PC-3 (cell line): Measurements from ENCODE around the gene APBA2. TPM values are rescaled to one million over a fixed set of nuclear protein-coding genes. Genes with fewer than 3 reads are reported as not detected.

Experiments
- ATAC-seq: fragments of 200-7000 bp; cut with Tn5 transposase; 2 replicates; pipeline ENCODE4 v1.9.1; 2020; ENCODE audit warnings: mild to moderate bottlenecking, moderate library complexity
- BruUV-seq: library from RNA; stranded (reverse); fragments of 400-500 nt; replicated peaks from 2 replicates; lab custom pipeline; 2021; lab: Mats Ljungman, UMichigan
- CTCF ChIA-PET: fragments of 300-600 bp; sonication (Branson Sonifier 250); formaldehyde crosslinking; loops from one replicate; lab custom pipeline; 2022; ENCODE audit warnings: antibody characterized with exemption; lab: Charles Lee
- POLR2A ChIA-PET: fragments of 300-600 bp; sonication (Branson Sonifier 250); formaldehyde crosslinking; loops from one replicate; lab custom pipeline; 2022; ENCODE audit warnings: antibody characterized with exemption; ENCODE audit not compliant: unreplicated experiment; lab: Charles Lee
- DNase-seq: peaks from one replicate; pipeline ENCODE4 v3.0.0-alpha.2; 2015
- H2AFZ ChIP-seq: fragments of 300-600 bp; sonication (generic); 2 replicates; pipeline ENCODE4 v1.6.0; 2016; ENCODE audit warnings: antibody characterized with exemption, low read length
- H3F3A ChIP-seq: fragments of 300-600 bp; sonication (generic); one replicate; pipeline ENCODE4 v1.6.0; 2017; ENCODE audit warnings: antibody characterized with exemption, low read length, control low read depth, mild to moderate bottlenecking; ENCODE audit not compliant: unreplicated experiment
- H3K27ac ChIP-seq: fragments of 300-600 bp; sonication (generic); 2 replicates; pipeline ENCODE4 v1.5.1; 2016; ENCODE audit warnings: mild to moderate bottlenecking, low read length
- H3K27me3 ChIP-seq: fragments of 300-600 bp; sonication (generic); 2 replicates; pipeline ENCODE4 v1.6.1; 2016; ENCODE audit warnings: low read length, mixed read lengths
- H3K36me3 ChIP-seq: fragments of 300-600 bp; sonication (generic); 2 replicates; pipeline ENCODE4 v1.6.1; 2016; ENCODE audit warnings: low read depth, mixed run types, low read length, mixed read lengths
- H3K4me1 ChIP-seq: fragments of 300-600 bp; sonication (generic); 2 replicates; pipeline ENCODE4 v1.5.1; 2016; ENCODE audit warnings: low read length; ENCODE audit not compliant: insufficient read depth
- H3K4me2 ChIP-seq: fragments of 300-600 bp; sonication (generic); 2 replicates; pipeline ENCODE4 v1.6.0; 2016; ENCODE audit warnings: low read length
- H3K4me3 ChIP-seq: fragments of 300-600 bp; sonication (generic); 2 replicates; pipeline ENCODE4 v1.5.1; 2016; ENCODE audit warnings: mild to moderate bottlenecking, low read length, mixed read lengths
- H3K79me2 ChIP-seq: fragments of 300-600 bp; sonication (generic); 2 replicates; pipeline ENCODE4 v1.6.1; 2017; ENCODE audit warnings: low read length, mixed read lengths
- H3K9ac ChIP-seq: fragments of 300-600 bp; sonication (generic); 2 replicates; pipeline ENCODE4 v1.6.0; 2016; ENCODE audit warnings: mild to moderate bottlenecking, low read length
- H3K9me2 ChIP-seq: fragments of 300-600 bp; sonication (generic); replicated peaks from 2 replicates; pipeline ENCODE4 v1.6.1; 2016; ENCODE audit warnings: mixed run types, low read length, mixed read lengths
- H3K9me3 ChIP-seq: fragments of 300-600 bp; sonication (generic); 2 replicates; pipeline ENCODE4 v1.6.1; 2016; ENCODE audit warnings: low read length, mixed read lengths
- H4K20me1 ChIP-seq: fragments of 300-600 bp; sonication (generic); 2 replicates; pipeline ENCODE4 v1.6.1; 2016; ENCODE audit warnings: low read length, mixed read lengths
- CTCF ChIP-seq: fragments of 300-600 bp; sonication (generic); conservative IDR thresholded peaks from 2 replicates; pipeline ENCODE4 v1.5.1; 2017; ENCODE audit warnings: antibody characterized with exemption, low read depth, mild to moderate bottlenecking, low read length
- EZH2 ChIP-seq: fragments of 300-600 bp; sonication (generic); IDR thresholded peaks from one replicate; pipeline ENCODE4 v1.6.1; 2017; ENCODE audit warnings: antibody characterized with exemption, mild to moderate bottlenecking, low read length; ENCODE audit not compliant: unreplicated experiment
- EZH2phosphoT487 ChIP-seq: fragments of 300-600 bp; sonication (generic); IDR thresholded peaks from 2 replicates; pipeline ENCODE4 v1.6.1; 2018; ENCODE audit warnings: mild to moderate bottlenecking, antibody characterized with exemption, low read length, borderline replicate concordance
- intact Hi-C: fragments of 100-400 bp; cut with micrococcal nuclease; formaldehyde crosslinking; loops from 2 replicates; pipeline ENCODE4 v1.9.0; 2023
- total RNA-seq: library from RNA; depleted of rRNA; stranded (reverse); fragments of >200 nt; gene quantifications from 2 replicates; pipeline ENCODE4 v1.2.3, GENCODE V29; 2014

Gene APBA2
- total RNA-seq, 1 experiment from 2014 or later = 61.7 TPM

- Histone ChIP-seq H4K20me1 (no peaks in the 10 kb centered on the region), H3K36me3 (no peaks in the 10 kb centered on the region), H3K27ac (no peak overlapping the region), H3K9me3 (no peaks in the 10 kb centered on the region), H3K9ac (no peak overlapping the region), H3K27me3 (no peaks in the 10 kb centered on the region), H3K79me2 (no peaks in the 10 kb centered on the region), H2AFZ (no peak overlapping the region), H3K4me1 (no peaks in the 10 kb centered on the region), H3K4me2 (no peak overlapping the region), H3K9me2 (no peaks in the 10 kb centered on the region), H3K4me3 (no peak overlapping the region), H3F3A (no peaks in the 10 kb centered on the region)
- CTCF ChIA-PET = no interaction called here
- DNase-seq (no peak), ATAC-seq (no peak)
- TF ChIP-seq CTCF (no peak), EZH2phosphoT487 (no peak), EZH2 (no peak)
- intact Hi-C loops = no loop called here
- POLR2A ChIA-PET = no interaction called here
- no TSS peak for BruUV-seq
These were observed 232.0 kb downstream of the APBA2 start for GRCh38 chr15:29117778-29118177.

GRCh38 chr15:29119847-29120246 lies 234.1 kb downstream of the APBA2 start:
- Histone ChIP-seq H3K9me3 (no peaks in the 10 kb centered on the region), H3K27me3 (no peaks in the 10 kb centered on the region), H4K20me1 (no peaks in the 10 kb centered on the region), H3K36me3 (no peaks in the 10 kb centered on the region), H3K79me2 (no peaks in the 10 kb centered on the region), H2AFZ (no peak overlapping the region), H3K4me3 (no peak overlapping the region), H3K9ac (no peak overlapping the region), H3K4me1 (no peaks in the 10 kb centered on the region), H3K9me2 (no peaks in the 10 kb centered on the region), H3K27ac (no peak overlapping the region), H3K4me2 (no peak overlapping the region), H3F3A (no peaks in the 10 kb centered on the region)
- TF ChIP-seq CTCF (no peak), EZH2phosphoT487 (no peak), EZH2 (no peak)
- ChIA-PET POLR2A (no interaction called here), CTCF (no interaction called here)
- no peak for DNase-seq
- ATAC-seq = no peak
- no TSS peak for BruUV-seq
- intact Hi-C loops = no loop called here

GRCh38 chr15:29120593-29121368 lies 235.0 kb downstream of the APBA2 start:
- POLR2A ChIA-PET = no interaction called here
- ATAC-seq (no peak), DNase-seq (no peak)
- TF ChIP-seq EZH2phosphoT487 (no peak), EZH2 (no peak), CTCF (no peak)
- H3K27ac ChIP-seq = no peak overlapping the region
- no peak overlapping the region for H3K9ac ChIP-seq
- intact Hi-C loops = no loop called here
- H3K27me3 ChIP-seq = no peaks in the 10 kb centered on the region
- no peaks in the 10 kb centered on the region for H3K9me3 ChIP-seq
- CTCF ChIA-PET = no interaction called here
- H3K36me3 ChIP-seq = no peaks in the 10 kb centered on the region
- H3K4me3 ChIP-seq = no peak overlapping the region
- no peaks in the 10 kb centered on the region for H3K4me1 ChIP-seq
- H3K9me2 ChIP-seq = no peaks in the 10 kb centered on the region
- H4K20me1 ChIP-seq = no peaks in the 10 kb centered on the region
- H3K4me2 ChIP-seq = no peak overlapping the region
- H2AFZ ChIP-seq = no peak overlapping the region
- no peaks in the 10 kb centered on the region for H3F3A ChIP-seq
- H3K79me2 ChIP-seq = no peaks in the 10 kb centered on the region
- BruUV-seq = no TSS peak
